ENCODE data around the gene AASDH.

GRCh38 chr4:56427179-56427578 is 39.9 kb upstream of the AASDH start:
- TF ChIP-seq, protein P1, sequence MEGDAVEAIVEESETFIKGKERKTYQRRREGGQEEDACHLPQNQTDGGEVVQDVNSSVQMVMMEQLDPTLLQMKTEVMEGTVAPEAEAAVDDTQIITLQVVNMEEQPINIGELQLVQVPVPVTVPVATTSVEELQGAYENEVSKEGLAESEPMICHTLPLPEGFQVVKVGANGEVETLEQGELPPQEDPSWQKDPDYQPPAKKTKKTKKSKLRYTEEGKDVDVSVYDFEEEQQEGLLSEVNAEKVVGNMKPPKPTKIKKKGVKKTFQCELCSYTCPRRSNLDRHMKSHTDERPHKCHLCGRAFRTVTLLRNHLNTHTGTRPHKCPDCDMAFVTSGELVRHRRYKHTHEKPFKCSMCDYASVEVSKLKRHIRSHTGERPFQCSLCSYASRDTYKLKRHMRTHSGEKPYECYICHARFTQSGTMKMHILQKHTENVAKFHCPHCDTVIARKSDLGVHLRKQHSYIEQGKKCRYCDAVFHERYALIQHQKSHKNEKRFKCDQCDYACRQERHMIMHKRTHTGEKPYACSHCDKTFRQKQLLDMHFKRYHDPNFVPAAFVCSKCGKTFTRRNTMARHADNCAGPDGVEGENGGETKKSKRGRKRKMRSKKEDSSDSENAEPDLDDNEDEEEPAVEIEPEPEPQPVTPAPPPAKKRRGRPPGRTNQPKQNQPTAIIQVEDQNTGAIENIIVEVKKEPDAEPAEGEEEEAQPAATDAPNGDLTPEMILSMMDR (IDR thresholded peaks at IDR 0.05; ENCODE audit: low read depth, low read length) = no peak
- no peak for TF ChIP-seq POLR2A (IDR thresholded peaks at IDR 0.05; ENCODE audit: extremely low read depth, insufficient read length)
- TF ChIP-seq, protein P2, sequence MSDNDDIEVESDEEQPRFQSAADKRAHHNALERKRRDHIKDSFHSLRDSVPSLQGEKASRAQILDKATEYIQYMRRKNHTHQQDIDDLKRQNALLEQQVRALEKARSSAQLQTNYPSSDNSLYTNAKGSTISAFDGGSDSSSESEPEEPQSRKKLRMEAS (IDR thresholded peaks at IDR 0.05; ENCODE audit: low read depth, low read length) = no peak
- TF ChIP-seq MYC (IDR thresholded peaks at IDR 0.05; ENCODE audit: low read depth, low read length) = no peak
